Stimulated activated CD4-positive, alpha-beta T cell treated with anti-CD3 and anti-CD28 coated beads, Interleukin-2, amount 100 ng/mL, for 24 hours (primary cell): ENCODE measurements around the gene BAD.

Experiments
- DNase-seq, 2 donors: peaks; one replicate each; pipeline ENCODE4 v3.0.0-alpha.2; 2020

Gene BAD

GRCh38 chr11:64275031-64275800 is 9.2 kb downstream of the BAD start:
- DNase-seq: no peak

DNA sequence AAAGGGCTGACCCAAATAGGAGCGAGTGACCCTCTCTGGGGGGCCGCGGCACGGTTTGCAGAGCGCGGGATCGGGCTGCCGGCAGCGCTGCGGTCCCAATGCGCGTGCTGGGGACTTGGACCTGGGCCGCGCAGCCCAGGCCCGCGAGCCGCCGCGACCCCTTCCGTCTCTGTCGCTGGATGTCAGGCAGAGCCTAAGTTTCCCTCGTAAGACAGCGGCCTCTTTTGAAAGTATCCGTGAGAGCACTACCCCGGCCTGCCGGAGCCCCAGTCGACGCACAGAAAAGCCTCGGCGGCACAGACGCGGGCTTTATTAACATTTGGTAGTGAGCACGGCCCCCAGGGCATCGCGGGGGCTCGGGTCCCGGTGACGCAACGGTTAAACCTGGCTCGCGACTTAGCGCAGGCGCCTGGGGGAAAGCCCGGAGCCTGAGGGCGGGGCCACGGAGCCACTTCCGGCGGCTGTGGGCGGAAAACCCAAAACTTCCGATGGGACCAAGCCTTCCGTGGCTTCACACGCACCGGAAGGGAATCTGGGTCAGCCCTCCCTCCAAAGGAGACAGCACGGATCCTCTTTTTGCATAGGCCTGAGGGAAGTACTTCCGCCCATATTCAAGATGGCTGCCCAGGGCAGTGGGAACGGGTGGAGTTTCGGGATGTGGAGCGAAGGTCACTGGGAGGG is 14.8 kb downstream of the BAD start:
- DNase-seq: peak; percentile 99

DNA sequence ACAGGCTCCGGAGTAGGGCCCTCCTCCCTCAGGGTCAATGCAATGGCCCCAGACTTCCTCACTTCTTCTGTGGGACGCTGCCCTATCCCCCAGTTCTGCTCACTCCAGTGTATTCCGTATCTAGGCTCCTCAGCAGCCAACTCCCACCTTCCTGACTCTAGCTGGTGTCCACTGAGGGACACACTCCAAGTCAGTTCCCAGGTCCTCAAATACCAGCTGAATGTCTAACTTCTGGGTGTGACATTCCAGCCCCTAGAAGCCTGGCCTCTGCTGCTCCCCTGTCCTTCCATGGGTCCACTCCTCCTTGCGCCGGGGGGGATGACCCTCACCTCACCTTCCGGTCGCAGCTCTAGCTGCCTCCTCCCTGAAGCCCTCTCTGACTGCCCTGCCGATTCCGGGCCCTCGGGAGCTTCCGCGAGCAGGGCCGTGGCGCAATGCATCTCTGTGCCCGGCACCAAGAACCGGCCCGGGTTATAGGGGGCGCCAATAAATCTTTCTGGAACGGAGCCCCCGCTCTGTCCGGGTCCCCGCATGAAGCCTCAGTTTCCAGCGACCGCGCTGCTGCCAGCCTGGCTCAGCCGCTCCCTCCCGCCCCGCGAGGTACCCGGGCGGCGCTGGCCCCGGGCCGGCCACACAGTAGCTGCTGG is 15.4 kb downstream of the BAD start:
- DNase-seq: peak; percentile 45 to 65

DNA sequence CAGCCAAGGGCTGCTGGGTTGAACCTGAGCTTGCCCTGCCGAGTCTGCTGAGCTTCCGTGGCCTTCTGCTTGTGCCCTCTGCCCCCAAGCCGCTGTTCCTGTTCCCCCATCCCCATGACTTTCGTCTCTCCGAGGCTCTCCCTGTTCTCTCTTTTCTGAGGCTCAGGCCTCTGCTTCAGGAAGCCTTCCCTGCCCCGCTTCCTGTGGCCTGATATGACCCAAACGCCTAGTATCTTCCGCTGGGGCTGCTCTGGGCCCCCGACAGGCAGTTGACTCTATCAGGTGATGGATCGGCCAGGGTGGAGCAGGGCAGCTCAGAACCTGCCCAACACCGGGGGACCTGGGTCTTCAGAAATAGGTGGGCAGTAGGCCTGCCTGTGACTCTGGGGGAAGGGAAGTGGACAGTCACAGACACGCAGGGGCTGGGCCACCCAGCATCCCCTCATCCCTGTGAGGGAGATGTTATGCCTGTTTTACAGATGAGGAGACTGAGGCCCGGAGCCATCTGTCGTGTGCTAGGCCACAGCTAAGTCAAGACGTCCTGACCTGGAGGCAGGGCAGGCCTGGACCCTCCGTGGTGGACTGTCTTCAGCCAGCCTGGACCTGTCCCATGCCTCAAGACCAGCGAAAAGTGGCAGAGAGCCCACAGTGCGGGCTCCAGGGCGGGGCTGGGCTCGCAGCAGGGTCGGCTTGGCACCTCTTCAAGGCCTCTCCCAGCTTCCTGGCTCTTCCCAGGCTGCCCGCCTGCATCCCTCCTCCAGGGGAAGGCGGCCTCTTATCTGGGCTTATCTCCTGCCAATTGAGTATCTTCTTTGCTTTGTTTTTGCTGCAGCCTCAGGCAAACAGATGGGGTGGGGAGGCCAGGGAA is 16.2 kb downstream of the BAD start:
- no peak for DNase-seq

- no peak for DNase-seq
Observed at GRCh38 chr11:64267207-64267945, 17.1 kb downstream of the BAD start.

- DNase-seq: no peak
Observed at GRCh38 chr11:64266339-64266738, 18.1 kb downstream of the BAD start.

- DNase-seq: no peak
Observed at GRCh38 chr11:64265176-64266160, 19.0 kb downstream of the BAD start.

GRCh38 chr11:64264371-64264852 is 20.1 kb downstream of the BAD start:
- no peak for DNase-seq

DNA sequence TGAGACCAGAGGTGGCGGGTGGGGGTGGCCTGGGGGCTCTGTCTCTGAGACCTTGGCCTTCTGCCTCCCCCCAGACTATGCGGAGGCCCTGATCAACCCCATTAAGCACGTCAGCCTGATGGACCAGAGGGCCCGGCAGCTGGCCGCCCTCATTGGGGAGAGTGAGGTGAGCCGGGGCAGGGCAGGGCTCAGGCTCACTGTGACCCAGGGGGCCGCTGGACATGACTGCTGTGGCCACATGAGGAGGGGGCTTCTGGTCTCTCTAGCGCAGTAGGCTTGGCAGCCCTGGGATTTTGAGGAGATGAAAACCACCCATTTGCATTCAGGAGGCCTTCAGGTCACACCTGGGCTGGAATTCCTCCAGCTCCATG is 20.5 kb downstream of the BAD start:
- DNase-seq: no peak

DNA sequence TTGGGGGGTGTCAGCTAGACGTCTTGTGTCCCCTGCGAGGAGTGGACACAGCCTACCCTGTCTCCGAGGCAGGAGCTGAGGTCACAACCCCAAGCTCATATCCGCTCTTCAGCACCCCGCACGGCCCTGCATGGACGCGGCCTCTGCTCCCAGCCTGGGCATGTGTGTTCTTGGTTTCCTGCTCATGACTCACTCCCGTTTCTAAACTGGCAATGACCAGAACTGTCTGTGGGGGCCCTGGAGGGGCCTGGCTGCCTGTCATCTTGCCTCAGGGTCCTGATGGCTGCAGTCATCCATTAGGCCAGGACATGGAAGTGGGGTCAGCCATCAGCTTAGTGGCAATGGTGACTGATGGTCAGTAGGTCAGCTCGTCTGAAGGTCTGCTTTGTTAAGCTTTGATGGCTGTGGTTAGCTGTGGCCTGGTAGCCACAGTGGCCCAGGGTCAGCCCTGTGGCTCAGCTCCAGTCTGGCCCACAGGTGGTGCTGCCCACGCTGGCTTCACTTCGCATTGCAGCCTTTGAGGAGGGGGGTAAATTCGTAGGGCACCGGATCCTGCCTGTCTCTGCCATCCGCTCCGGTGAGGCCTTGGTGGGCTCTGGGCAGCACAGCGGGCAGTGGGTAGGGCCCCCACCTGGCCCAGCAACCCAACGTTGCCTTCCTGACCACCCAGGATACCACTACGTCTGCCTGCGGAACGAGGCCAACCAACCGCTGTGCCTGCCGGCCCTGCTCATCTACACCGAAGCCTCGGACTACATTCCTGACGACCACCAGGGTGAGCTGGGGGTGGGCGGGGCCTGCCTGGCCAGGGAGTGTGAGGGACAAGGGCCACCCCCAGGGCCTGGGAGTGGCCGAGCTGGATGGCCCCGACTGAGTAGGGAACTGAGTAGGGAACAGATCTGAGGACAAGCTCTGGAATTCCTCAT is 21.2 kb downstream of the BAD start:
- DNase-seq: no peak

DNA sequence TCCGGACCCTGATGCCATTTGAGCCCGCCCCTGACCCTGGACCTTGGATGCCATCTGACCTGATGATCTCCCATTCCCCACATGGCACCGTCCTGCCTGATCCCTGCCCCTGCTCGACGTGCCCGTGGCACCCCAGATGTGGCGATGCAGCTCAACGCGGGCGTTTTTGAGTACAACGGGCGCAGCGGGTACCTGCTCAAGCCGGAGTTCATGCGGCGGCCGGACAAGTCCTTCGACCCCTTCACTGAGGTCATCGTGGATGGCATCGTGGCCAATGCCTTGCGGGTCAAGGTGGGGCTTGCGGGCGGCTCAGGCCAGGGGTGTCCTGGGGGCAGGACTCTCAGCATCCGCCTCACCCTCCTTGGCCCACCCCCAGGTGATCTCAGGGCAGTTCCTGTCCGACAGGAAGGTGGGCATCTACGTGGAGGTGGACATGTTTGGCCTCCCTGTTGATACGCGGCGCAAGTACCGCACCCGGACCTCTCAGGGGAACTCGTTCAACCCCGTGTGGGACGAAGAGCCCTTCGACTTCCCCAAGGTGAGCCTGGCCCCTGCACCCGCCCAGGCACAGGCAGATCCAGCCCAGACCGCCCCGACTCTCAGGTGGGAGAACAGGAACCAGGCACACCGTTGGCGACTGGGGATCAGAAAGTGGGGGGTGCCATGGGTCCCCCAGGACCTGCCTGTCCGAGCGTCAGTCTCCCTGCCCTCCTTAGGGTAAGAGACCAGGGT is 22.0 kb downstream of the BAD start:
- DNase-seq: no peak

DNA sequence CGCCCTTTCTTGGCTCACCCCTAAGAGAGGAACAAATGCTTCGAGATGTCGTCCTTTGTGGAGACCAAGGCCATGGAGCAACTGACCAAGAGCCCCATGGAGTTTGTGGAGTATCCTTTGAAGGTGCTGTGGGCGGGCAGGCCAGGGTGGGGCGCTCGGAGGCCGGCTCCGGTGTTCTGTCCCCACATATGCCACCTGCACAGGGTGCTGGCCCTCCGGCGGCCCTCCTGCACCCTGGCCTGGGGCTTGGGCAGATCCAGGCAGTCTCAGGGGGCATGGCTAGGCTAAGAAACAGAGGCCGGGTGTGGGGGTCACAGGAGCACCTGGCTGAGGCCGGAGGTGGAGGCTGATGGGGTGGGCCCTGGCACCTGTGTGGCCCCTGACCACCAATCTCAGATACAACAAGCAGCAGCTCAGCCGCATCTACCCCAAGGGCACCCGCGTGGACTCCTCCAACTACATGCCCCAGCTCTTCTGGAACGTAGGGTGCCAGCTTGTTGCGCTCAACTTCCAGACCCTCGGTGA is 22.8 kb downstream of the BAD start:
- DNase-seq: no peak

GRCh38 chr11:64260147-64260708 is 24.2 kb downstream of the BAD start:
- no peak for DNase-seq

DNA sequence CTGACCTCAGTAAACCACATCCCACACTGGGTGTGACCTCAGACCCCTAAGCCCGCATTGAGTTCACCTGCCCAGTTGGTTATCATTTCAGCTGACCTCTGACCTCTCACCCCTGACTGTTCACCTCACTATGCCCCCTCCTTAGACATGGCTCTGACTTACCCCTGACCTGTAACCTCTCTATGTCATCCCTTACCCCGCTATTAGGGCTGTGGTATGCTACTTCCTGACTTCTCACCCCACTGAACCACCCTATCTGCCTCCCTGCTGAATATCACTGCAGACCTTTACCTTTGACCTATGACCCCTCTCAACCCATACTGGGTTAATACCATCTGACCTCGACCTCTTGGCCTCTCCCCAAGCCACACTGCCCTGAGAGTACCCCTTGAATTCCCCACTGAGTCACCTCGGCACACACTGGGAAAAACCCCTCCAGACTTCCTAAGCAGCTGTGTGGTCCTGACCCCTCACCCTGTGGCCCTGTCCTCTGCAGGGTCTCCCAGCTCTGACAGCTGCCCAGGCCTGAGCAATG is 24.9 kb downstream of the BAD start:
- no peak for DNase-seq

DNA sequence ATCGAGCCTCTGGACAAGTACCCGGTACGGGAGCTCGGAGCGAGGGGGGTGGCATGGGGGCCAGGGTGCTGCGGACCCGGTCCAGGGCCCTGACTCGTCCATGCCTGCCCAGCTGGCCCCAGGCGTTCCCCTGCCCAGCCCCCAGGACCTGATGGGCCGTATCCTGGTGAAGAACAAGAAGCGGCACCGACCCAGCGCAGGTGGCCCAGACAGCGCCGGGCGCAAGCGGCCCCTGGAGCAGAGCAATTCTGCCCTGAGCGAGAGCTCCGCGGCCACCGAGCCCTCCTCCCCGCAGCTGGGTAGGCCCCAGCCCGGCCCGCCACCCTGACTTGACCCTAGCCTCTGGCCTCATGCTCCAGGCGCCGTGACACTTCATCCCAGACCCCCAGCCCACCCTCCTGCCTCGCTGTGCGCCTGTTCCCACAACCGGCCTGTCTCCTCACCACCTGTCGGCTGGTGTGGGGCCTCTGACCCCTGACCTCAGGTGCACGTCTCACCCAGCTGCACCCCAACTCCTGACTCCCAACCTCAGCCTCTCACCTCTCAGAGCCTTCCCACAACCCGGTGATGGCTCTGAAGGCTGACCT is 25.4 kb downstream of the BAD start:
- no peak for DNase-seq

DNA sequence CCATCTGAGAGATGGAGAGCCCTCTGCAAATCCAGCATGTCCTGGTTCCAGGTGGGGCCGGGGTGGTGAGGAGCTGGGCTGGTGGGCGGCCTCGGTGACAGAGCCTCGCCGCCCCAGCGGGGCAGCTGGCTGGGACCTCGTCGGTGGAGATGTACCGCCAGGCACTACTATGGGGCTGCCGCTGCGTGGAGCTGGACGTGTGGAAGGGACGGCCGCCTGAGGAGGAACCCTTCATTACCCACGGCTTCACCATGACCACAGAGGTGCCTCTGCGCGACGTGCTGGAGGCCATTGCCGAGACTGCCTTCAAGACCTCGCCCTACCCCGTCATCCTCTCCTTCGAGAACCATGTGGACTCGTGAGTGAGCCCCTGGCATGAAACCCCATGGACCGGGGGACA is 26.1 kb downstream of the BAD start:
- no peak for DNase-seq

GRCh38 chr11:64256300-64256699 is 28.2 kb downstream of the BAD start:
- no peak for DNase-seq
